ENCODE results near the gene DUSP5.

DNA sequence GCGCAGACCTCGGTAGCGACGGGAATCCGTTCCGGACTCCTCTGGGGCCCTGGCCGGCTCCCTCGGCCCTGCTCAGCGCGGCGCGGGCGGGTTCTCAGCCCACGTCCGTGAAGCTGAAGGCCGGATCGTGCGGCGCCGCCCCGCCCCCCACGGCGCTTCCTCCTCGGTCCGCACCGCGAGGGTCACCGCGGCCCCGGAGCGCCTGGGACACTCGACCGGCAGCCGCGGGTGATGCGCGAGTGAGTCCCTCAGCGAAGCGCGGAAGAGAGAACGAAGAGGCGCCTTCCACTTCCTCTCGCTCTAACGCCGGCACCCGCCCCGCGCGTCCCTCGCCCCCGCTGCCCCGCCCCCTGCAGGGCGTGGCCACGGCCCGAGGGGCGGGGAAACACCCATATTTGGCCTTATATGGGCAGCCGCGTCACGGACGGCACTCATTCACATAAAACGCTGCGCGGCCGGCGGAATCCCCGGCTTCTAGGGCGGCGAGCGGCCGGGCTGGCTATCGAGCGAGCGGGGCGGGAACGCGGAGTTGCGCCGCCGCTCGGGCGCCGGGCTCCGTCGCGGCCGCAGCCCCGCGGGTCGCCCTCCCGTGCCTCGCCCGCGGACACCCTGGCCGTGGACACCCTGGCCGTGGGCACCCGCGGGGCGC is at the start of gene DUSP5:
- TF ChIP-seq, protein P1, sequence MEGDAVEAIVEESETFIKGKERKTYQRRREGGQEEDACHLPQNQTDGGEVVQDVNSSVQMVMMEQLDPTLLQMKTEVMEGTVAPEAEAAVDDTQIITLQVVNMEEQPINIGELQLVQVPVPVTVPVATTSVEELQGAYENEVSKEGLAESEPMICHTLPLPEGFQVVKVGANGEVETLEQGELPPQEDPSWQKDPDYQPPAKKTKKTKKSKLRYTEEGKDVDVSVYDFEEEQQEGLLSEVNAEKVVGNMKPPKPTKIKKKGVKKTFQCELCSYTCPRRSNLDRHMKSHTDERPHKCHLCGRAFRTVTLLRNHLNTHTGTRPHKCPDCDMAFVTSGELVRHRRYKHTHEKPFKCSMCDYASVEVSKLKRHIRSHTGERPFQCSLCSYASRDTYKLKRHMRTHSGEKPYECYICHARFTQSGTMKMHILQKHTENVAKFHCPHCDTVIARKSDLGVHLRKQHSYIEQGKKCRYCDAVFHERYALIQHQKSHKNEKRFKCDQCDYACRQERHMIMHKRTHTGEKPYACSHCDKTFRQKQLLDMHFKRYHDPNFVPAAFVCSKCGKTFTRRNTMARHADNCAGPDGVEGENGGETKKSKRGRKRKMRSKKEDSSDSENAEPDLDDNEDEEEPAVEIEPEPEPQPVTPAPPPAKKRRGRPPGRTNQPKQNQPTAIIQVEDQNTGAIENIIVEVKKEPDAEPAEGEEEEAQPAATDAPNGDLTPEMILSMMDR (IDR thresholded peaks at IDR 0.05): no peak
- TF ChIP-seq POLR2A (IDR thresholded peaks at IDR 0.05): peak; percentile 93 to 98
